ENCODE measurements around the gene CCL2.

The CCL2 gene

GRCh38 chr17:34242587-34243363 lies 12.3 kb upstream of the CCL2 start:
- DNase-seq, result no peak

GRCh38 chr17:34243364-34244320 lies 11.4 kb upstream of the CCL2 start:
- no peak for DNase-seq

- no peak for DNase-seq
Observed at GRCh38 chr17:34245351-34245905, 9.7 kb upstream of the CCL2 start.

GRCh38 chr17:34246446-34246845 lies 8.6 kb upstream of the CCL2 start:
- no peak for DNase-seq

- DNase-seq, result no peak
Observed at GRCh38 chr17:34246881-34247280, 8.2 kb upstream of the CCL2 start.

GRCh38 chr17:34248511-34249024 lies 6.5 kb upstream of the CCL2 start:
- no peak for DNase-seq

- no peak for DNase-seq
Observed at GRCh38 chr17:34249061-34249460, 6.0 kb upstream of the CCL2 start.

GRCh38 chr17:34249478-34249877 lies 5.6 kb upstream of the CCL2 start:
- DNase-seq, result no peak

- no peak for DNase-seq
Observed at GRCh38 chr17:34251186-34251585, 3.9 kb upstream of the CCL2 start.

- no peak for DNase-seq
Observed at GRCh38 chr17:34252095-34252443, 3.0 kb upstream of the CCL2 start.

- DNase-seq, result no peak
Observed at GRCh38 chr17:34252444-34253138, 2.5 kb upstream of the CCL2 start.

- DNase-seq, result no peak
Observed at GRCh38 chr17:34253139-34253525, 2.0 kb upstream of the CCL2 start.

- DNase-seq, result no peak
Observed at GRCh38 chr17:34254146-34254545, 939 bp upstream of the CCL2 start.

GRCh38 chr17:34255381-34255732 lies 272 bp downstream of the CCL2 start:
- DNase-seq, result no peak

GRCh38 chr17:34255841-34256240 lies 756 bp downstream of the CCL2 start:
- no peak for DNase-seq

- DNase-seq, result no peak
Observed at GRCh38 chr17:34257299-34257985, 2.4 kb downstream of the CCL2 start.

- no peak for DNase-seq
Observed at GRCh38 chr17:34257986-34258326, 2.9 kb downstream of the CCL2 start.

- no peak for DNase-seq
Observed at GRCh38 chr17:34259146-34259545, 4.1 kb downstream of the CCL2 start.

GRCh38 chr17:34260861-34261260 lies 5.8 kb downstream of the CCL2 start:
- no peak for DNase-seq

- DNase-seq, result no peak
Observed at GRCh38 chr17:34261568-34262337, 6.7 kb downstream of the CCL2 start.

- no peak for DNase-seq
Observed at GRCh38 chr17:34265711-34266110, 10.6 kb downstream of the CCL2 start.

GRCh38 chr17:34269969-34270368 lies 14.9 kb downstream of the CCL2 start, which contains the start of gene CCL7:
Gene CCL7, plus strand, starts transcription at chr17:34270221. Its CDS starts 70 bp downstream, at chr17:34270291.
- DNase-seq, result no peak
